SKM-1 treated with dmso at 0.1 percent for 144 hours (cell line): ENCODE results near the gene RDH16.
"Not testable (repeated sequence)": the region's sequence is repeated elsewhere in the genome, so short reads cannot be mapped to it uniquely, and the experiment has no call there.

Source experiments
- DNase-seq: peaks from one replicate; lab custom pipeline; 2025; ENCODE audit not compliant: unreplicated experiment; lab: John Stamatoyannopoulos, UW

RDH16 gene

DNA sequence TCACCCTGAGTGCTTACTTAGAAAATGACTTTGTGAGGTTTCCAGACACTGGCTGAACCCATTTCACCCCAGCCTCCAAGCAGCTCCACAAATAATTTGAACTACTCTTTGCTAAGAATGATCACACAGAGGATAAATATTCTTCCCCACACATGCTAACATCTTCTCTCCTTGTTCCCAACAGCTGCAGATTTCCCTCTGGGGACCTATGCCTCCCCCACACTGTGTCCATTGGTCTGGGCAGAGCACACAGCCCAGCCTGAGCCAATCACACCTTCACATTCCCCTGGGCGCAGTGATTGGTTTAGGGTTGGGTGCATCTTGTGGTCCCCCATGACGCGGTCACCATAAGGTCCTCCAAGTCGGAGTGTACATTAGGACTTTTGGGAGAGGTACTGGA, 30.1 kb downstream of the RDH16 start:
- no peak for DNase-seq

DNA sequence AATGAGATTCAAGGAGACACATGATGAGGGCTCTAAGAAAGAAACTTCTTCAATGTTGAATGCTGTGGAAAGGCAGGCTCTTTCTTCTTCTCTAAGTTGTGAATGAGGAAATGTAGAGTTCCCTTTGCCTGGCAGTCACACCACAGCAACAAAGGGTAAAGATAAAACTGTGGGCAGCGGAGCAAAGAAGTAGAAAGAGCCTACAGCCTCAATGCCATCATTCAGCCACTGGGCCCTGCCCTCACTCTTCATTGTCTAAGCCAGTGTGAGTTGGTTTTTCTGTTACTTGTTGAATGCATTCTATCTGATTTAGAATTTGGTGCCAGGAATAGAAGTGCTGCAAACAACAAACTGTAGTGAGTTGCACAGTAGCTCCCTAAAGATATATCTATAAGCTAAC, 35.4 kb downstream of the RDH16 start:
- DNase-seq: no peak

- DNase-seq: no peak
These were observed 36.1 kb downstream of the RDH16 start for GRCh38 chr12:56921346-56921745.

- DNase-seq: not testable (repeated sequence)
These were observed 39.3 kb downstream of the RDH16 start for GRCh38 chr12:56918139-56918538.

- DNase-seq: no peak
These were observed 40.4 kb downstream of the RDH16 start for GRCh38 chr12:56916996-56917333.

GRCh38 chr12:56916296-56916995, 41.0 kb downstream of the RDH16 start:
- DNase-seq: no peak

DNA sequence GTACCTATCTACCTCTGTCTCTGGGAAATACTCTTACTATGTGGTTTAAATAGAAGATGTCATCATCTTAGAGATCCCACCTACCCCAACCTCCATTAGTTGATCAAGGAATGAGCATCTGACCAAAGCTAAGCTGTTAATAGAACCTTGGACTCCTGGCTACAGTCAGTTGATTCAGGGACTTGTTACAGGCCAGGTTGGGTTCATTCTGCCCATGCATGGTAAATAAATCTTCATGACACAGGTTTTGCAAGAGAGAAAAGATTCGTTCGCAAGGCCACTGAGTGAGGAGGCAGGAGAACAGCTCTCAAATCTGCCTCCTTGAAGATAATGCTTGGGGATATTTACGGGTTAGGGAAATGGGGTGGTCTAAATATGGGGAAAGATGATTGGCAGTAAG, 42.7 kb downstream of the RDH16 start:
- DNase-seq: no peak

DNA sequence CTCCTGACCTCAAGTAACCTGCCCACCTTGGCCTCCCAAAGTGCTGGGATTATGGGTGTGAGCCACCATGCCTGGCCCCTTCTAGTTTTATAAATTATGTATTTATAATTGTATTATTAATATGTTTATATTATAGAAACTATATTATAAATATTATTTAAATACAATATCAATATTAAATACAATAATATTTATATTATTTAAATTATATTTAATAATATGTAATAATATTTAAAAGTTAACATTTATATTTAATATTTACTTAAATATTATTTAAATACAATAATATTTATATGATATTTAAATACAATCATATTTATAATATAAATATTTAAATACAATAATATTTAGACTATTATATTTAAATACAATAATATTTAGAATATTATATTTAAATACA, 43.2 kb downstream of the RDH16 start:
- no peak for DNase-seq

DNA sequence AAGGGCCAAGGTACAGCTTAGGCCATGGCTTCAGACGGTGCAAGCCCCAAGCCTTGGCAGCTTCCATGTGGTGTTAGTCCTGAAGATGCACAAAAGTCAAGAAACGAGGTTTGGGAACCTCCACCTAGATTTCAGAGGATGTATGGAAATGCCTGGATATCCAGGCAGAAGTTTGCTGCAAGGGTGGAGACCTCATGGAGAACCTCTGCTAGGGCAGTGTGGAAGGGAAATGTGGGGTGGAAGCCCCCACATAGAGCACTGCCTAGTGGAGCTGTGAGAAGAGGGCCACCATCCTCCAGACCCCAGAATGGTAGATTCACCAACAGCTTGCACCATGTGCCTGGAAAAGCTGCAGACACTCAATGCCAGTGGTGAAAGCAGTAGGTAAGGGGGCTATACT, 48.0 kb downstream of the RDH16 start:
- not testable (repeated sequence) for DNase-seq

DNA sequence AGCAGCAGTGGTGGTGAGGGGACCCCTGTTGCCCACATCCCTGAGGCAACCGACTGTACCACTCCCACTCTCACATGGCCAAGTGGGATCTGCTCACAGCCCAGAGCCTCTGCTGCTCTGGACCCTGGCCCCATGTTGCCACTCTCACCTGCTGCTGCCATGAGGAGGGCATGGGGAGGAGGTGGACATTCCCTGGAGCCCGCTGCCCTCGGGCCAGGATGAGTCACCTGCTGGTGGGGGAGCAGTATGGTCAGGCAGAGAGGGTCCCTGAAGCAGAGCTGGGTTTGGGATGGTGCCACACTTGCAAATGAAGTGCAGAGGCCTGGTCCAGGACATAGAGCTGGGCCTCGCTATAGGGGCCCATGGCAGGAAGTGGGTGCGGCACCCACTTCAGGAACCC, 49.3 kb downstream of the RDH16 start:
- no peak for DNase-seq

DNA sequence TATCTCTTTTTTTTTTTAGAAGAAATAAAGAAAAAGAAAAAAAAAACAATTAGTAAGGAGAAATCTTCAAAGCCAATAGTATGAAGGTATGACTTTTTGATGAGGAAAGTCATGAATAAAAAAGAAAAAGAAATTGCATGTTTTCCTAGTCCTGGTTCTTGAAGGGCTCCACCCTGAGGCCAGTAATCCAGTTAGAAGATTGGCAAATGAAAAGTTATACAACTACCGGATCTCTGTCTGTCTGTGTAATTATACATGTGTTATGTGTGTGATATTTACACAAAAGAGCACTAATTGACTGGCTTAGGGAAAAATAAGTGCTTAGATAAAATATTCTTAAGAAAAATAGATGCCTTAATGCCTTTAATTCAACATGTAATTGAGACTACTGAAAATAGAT, 51.6 kb downstream of the RDH16 start:
- DNase-seq: no peak

- DNase-seq: no peak
These were observed 54.0 kb downstream of the RDH16 start for GRCh38 chr12:56903374-56903773.
